GF-D8 (cell line): ENCODE data around the gene APMAP.

Experiments used
- DNase-seq: peaks from one replicate; lab custom pipeline; 2025; lab: John Stamatoyannopoulos, UW

Gene APMAP

DNA sequence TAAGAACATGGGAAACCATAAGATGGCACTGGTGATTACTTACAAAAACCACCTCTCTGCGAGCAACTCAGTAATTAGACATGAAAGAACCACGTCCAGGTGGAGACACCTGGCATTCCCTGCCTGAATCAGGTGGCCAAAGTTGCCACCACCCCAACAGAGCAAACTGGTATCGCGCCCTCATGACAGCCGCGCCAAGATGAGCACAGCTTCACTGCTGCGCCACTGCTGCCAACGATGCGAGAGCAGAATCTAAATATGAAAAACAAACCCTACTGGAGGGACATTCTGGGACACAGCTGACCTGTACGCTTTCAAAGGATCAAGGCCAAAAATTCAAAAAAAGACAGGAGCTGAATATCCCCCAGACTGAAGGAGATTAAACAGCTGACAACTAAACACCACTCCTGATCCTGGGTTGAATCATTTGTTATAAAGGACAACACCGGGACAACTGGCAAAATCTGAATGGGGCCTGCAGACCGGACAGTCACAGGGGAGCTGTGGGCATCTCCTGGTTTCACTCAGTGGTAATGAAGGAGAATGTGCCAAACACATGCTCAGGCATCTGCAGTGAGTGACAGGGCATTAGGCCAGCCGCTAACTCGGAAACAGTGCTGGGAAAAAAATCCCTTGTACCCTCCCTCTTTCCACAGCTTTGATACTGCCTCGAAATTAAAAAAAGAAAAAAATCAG, 26.1 kb downstream of the APMAP start:
- DNase-seq, result no peak

DNA sequence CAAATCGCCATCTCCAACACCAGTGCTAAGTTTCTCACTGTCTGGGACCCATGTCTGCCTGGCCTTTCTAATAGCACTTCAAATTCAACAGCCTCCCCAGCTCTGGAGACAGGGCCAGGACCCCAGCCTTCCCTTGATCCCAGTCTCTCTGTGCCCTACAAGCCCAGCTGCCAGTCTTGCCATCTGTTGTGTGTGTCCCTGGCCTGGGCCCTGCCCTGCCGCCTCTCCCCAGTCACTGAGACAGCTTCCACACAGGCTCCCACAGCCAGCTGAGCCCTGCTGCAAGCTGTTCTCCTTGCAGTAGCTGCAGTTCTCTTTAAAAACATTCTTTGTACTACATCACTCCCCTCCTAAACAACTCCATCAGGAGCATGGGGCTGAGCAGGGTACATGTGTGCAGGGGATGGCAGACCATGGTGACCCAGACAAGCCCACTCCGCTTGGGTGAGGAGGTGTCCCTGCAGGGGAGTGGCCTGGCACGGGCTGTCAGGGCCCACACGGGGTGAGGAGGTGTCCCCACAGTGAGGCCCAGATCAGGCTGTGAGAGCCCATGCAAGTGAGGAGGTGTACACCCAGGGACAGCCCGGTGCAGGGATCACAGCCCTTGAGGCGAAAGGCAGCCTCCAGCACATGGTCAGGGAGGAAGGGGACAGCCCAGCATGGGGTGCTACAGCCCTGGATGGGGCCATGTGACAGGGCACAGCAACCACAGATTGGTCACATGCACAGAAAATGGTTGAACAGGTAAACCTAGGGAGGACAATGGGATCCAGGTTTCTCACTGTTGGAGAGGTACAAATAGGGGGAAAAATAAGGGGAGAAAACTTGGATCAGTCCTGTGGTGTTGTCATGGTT, 27.3 kb downstream of the APMAP start:
- DNase-seq, result no peak

DNA sequence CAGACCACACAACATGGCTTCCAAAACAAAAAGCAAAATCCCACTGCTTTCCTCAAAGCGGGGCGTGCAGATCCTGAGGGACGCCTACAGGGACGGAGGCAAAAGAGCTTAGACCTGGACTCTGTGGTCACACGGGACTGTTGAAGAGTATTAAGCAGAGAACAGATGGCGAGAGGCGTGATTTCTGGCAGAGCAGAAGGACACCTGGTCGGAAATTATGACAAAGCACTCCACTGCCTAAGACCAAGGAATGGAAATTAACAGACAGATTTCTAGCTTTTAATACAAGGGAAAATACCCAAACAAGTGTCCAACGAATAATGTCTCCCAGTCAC, 28.1 kb downstream of the APMAP start:
- no peak for DNase-seq

DNA sequence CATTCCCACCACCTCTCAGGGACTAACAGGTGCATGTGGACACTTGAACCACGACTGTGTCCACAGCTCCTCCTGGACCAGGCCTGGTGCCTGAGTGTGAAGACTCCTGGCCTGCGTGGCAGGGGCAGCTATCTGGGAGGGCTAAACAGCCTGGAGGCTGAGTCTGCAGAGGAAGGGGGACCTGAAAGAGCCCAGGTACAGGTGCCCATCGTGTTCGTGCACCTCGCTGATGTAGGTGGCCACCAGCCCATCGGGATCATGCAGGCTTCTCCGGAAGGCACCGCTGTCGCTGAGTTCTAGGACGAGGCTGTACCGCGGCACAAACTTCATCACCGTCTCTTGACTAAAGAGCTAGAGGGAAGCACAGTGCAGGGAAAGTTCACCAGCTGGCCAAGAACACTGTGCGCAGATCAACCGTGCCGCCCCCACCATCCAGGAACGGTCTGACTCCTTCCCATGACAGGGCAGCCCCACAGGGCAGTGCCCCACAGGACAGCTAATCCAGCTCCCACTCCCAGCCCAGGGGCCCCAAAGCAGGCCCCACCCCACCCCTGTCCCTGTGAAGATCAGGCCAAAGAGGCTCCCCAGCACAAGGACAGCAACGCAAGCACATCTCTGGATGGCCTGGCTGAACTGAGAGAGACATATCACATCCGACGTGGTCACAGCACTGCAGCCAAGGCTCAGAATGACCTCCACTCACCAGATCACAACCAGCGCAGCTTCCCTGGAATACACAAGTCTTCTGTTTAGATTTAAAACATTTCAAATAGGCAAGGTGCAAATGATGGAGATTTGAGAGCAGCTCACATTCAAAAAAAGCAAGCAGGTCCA, 28.7 kb downstream of the APMAP start:
- DNase-seq, result no peak

DNA sequence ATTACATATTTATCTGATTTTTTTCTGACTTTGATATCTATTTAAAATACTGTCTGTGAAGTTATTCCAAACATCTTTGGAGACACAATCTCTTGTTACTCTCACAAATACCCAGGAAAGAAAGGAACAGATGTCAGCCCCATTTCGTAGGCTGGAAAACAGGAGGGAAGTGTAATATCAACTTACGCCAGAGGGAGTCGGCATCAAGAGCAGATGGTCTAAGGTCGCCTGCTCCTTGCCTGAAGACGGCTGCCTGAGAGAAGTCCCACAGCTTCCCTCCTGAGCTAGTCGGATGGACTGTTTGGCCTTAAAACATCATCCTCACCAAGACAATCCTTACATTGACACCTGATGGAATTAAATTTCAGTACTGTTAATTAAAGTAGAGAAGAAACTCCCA, 30.0 kb downstream of the APMAP start:
- DNase-seq, result no peak

- DNase-seq, result no peak
Observed at GRCh38 chr20:24962182-24962492, 30.4 kb downstream of the APMAP start.

DNA sequence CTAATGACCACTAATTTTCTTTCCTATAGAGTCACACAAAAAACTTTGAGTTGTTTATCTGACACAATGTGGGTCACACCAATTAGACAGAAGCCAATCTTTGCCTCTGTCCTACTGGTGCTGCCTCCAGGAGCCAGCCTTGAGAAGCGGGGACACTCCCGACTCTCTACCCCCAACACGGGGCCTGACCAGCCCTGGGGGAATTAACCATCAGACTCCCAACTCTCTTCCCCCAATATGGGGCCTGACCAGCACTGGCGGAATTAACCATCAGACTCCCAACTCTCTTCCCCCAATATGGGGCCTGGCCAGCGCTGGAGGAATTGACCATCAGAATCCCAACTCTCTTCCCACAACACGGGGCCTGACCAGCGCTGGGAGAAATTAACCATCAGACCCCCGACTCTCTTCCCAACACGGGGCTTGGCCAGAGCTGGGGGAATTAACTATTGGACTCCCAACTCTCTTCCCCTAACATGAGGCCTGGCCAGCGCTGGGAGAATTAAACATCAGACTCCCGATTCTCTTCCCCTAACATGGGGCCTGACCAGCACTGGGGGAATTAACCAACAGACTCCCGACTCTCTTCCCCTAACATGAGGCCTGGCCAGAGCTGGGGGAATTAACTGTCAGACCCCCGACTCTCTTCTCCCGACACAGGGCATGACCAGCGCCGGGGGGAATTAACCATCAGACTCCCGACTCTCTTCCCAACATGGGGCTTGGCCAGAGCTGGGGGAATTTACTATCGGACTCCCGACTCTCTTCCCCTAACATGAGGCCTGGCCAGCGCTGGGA, 31.0 kb downstream of the APMAP start:
- no peak for DNase-seq

GRCh38 chr20:24960861-24961260, 31.7 kb downstream of the APMAP start:
- DNase-seq, result no peak

GRCh38 chr20:24960302-24960801, 32.2 kb downstream of the APMAP start:
- DNase-seq, result no peak

- no peak for DNase-seq
Observed at GRCh38 chr20:24959591-24960301, 32.8 kb downstream of the APMAP start.

DNA sequence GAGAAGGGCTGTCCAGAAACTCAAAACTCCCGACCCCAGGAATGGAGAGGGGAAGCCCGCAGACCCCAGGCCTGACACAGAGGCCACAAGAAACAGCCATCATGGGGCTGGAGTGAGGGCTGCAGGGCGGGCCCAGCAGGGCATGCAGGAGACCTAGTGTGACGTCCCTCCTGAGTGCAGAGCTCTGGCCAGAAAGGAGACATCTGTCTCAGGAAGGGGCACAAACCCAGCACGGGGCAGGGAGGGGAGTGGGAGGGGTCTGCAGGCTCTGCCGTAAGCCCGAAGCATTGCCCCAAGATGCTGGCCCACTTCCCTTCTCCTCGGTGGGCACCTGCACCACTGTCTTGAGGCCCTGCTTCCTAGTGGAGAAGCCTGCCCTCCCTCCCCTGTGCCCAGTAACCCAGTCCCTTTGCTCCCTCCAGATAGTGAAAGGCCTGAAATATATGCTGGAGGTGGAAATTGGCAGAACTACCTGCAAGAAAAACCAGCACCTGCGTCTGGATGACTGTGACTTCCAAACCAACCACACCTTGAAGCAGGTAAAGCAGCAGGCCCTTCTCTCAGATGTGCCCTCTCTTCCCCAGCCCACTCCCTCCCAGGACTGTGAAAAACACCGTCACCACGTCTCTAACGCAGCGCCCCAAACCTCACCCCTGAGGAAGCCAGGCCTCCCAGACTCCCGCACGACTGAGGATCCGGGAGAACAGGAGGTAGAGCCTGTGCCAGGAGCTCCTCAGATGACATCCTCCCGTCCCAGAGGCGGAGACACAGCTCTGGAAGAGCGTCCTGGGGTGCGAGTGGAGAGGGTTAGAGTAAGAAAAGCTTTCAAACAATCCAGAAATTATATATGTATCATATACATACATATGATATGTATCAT, 33.8 kb downstream of the APMAP start:
- no peak for DNase-seq

DNA sequence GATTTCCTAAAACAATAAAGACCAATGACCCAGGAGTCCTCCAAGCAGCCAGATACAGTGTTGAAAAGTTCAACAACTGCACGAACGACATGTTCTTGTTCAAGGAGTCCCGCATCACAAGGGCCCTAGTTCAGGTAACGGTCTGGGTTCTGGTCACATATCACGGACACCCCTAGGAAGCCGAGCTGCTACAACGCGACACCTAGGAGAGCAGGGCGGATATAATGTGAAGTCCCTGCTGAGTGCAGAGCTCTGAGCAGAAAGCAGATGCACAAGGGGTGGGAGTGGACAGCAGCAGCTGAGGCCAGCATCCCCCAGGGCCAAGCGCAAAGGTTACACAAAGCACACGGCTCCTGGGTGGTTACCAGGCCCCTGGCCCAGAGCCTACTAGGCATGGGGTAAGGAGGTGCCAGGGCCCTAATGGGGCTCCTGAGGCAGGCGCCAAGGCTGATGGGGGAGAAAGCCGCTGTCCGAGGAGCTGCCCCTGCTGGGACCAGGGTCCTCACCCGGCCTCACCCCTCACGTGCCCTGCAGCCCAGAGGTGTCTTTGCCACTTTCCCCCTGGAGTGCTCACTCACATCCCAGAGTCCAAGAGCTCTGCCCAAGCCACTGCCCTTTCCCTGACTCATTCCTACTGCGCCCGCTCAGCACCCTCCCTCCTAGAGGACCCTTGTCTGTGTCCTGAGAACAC, 35.1 kb downstream of the APMAP start:
- no peak for DNase-seq

DNA sequence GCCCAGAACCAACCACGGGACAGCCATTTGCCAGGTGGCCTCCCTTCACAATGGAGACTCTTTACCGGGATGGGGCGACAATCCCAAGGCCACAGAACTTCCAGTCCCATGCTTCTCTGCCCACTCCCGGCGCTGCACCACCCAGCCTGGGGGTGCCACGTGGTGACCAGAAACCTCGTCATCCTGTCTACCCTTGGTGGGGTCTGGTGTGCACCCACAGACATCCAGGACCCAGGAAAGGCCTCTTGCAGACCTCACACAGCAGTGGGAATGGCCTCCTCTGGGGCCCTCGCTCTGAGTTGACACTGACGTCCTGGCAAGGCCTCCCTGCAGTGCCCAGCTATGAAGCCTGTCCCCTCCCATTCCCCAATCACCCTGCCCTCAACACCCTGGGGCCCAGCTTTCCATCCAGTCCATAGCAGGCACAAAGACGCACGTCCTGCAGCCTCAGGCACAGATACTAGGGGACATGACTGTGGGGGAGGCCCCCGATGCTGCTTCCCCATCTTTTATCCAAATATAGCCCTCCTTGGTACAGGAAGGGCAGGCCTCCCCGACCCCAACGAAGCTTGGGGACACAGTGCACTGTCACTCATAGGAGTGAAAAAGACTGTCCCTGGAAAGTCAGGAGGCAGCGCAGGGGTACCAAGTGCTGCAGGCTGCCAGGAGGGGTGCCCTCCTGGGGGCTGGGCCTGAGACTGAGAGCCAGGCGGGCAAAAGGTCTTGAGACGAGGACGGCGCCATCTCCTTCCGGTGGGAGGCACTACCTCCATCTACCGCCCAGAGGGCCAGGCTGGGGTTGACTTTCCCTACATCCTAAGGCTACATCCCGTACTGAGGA, 36.3 kb downstream of the APMAP start:
- no peak for DNase-seq

GRCh38 chr20:24955045-24955444, 37.5 kb downstream of the APMAP start:
- no peak for DNase-seq

DNA sequence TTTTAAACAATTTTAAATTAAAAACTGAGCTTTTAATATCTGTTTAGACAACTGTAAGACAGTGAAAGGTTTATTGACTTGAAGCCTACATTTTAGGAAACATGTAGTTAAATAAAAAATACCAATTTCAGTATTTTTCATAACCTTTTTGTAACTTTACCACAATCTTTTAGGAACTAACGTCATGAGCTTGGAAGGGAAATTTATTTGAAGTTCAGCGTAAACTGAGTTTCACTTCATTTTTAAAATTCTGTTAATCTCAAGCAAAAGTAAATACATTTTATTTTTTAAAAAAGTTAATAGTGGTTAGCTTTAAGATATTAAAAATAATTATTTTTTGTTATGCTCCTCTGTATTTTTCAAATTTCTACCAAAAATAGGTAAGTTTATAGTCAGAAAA, 38.0 kb downstream of the APMAP start:
- no peak for DNase-seq

DNA sequence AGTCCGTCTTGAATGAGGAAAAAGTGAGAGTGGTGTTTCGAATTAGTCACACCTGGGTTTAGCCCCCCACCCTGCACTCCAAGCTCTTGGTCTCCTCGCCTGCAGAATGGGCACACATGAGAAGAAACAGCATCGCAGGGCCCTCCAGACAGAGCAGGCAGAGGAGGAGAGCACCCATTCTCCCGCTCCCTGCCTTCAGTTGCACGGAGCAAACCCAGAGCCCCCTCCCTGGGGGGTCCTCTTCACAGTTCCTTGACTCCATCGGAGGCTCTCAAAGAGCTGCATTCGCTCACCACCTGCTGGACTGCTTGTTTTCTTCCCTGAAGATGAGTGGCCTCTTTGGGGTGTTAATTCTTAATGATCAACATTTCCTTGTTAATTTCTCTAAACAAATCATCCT, 38.4 kb downstream of the APMAP start:
- no peak for DNase-seq

DNA sequence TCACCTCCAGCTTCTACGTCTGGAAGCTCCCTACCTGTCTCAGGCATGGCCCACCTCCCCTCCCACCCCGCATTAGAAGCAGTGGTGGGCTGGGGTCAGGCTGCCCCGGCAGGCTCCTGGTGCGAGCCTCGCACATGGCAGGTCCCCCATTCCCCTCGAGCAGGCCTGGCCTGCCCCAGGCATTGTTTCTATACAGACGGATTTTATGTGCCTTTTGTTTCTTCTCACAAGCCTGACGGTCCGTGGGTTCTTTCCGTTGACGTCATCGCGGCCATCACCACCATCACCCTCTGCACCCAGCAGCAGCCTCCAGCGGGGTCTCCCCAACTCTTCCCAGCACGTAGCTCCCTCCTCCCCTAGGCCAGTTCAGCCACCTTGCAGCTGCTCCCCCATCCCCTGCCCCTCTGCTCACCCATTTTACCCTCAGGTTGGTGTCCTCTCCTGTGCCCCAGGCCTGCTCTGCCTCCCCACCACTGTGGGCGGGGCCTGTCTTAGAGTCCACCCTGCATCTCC, 38.9 kb downstream of the APMAP start:
- DNase-seq, result no peak

GRCh38 chr20:24953209-24953575, 39.4 kb downstream of the APMAP start:
- DNase-seq, result no peak
